Parathyroid adenoma (tissue), 2 donors: Measurements from ENCODE around the gene CILP.

Experiments used
- H2AFZ ChIP-seq: fragments of 300-600 bp; sonication (generic); one replicate; pipeline ENCODE4 v1.7.0; 2017; ENCODE audit warnings: antibody characterized with exemption, mild to moderate bottlenecking
- H3K27ac ChIP-seq: fragments of 300-600 bp; sonication (generic); one replicate; pipeline ENCODE4 v1.7.0; 2017
- H3K27me3 ChIP-seq: fragments of 300-600 bp; sonication (generic); one replicate; pipeline ENCODE4 v1.7.0; 2017; ENCODE audit warnings: low read length; ENCODE audit not compliant: control insufficient read depth, insufficient read depth
- H3K36me3 ChIP-seq: fragments of 300-600 bp; sonication (generic); one replicate; pipeline ENCODE4 v1.7.0; 2017; ENCODE audit warnings: low read length; ENCODE audit not compliant: control insufficient read depth, insufficient read depth
- H3K4me1 ChIP-seq: fragments of 300-600 bp; sonication (generic); one replicate; pipeline ENCODE4 v1.7.0; 2017; ENCODE audit warnings: control low read depth
- H3K4me2 ChIP-seq: fragments of 300-600 bp; sonication (generic); one replicate; pipeline ENCODE4 v1.7.0; 2017; ENCODE audit warnings: low read length
- H3K4me3 ChIP-seq: fragments of 300-600 bp; sonication (generic); one replicate; pipeline ENCODE4 v1.7.0; 2017; ENCODE audit warnings: low read depth, low read length
- H3K79me2 ChIP-seq: fragments of 300-600 bp; sonication (generic); one replicate; pipeline ENCODE4 v1.7.0; 2017; ENCODE audit warnings: control low read depth
- H3K9ac ChIP-seq: fragments of 300-600 bp; sonication (generic); one replicate; pipeline ENCODE4 v1.7.0; 2017; ENCODE audit warnings: mild to moderate bottlenecking
- H3K9me3 ChIP-seq: fragments of 300-600 bp; sonication (generic); one replicate; pipeline ENCODE4 v1.7.0; 2017; ENCODE audit warnings: low read length; ENCODE audit not compliant: control insufficient read depth
- CTCF ChIP-seq: fragments of 300-600 bp; sonication (generic); IDR thresholded peaks from one replicate; pipeline ENCODE4 v1.7.0; 2017; ENCODE audit warnings: antibody characterized with exemption, mild to moderate bottlenecking
- donor health status: primary hyperparathyroidism.

CILP gene

DNA sequence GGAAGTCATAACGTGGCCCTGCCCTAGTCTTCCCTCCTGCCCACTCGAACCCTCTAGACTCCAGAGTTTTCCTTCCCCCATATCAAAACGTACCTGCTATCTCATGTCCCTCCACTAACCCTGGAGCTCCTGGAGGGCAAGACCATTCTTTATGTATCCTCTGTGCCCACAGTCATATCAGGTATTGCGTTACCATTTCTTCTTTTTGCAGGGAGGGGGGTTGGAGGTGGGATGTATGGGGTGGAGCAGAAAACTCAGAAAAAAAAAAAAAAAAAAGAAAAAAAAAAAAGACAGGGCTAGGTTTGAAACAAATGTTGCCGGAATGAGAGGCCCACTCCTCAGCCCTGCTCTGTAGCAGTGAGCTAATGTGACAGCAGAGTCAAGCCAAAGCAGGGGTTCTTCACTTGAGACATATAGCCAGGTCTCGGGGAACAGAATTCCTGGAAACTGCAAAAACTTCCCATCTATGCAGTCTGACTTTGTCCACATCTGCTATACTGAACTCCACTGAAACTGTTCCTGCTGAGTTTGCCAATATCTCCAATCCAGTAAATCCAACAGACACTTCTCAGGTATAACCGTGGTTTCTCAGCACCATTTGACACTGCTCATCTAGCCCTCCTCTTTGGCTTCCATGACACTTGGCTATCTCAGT, 44.3 kb upstream of the CILP start:
- Histone ChIP-seq H3K4me3 (no peak overlapping the region), H2AFZ (no peak overlapping the region), H3K4me1 (no peaks in the 10 kb centered on the region), H3K9ac (no peak overlapping the region), H3K79me2 (no peaks in the 10 kb centered on the region), H3K4me2 (no peak overlapping the region), H3K27ac (no peak overlapping the region), H3K9me3 (no peaks in the 10 kb centered on the region), H3K27me3 (no peaks in the 10 kb centered on the region), H3K36me3 (no peaks in the 10 kb centered on the region)
- no peak for TF ChIP-seq CTCF

GRCh38 chr15:65254758-65255157, 43.5 kb upstream of the CILP start:
- H3K4me2 ChIP-seq = no peak overlapping the region
- no peaks in the 10 kb centered on the region for H3K36me3 ChIP-seq
- H3K9ac ChIP-seq = no peak overlapping the region
- H3K4me1 ChIP-seq = no peaks in the 10 kb centered on the region
- H3K4me3 ChIP-seq = no peak overlapping the region
- no peaks in the 10 kb centered on the region for H3K79me2 ChIP-seq
- H3K27me3 ChIP-seq = no peaks in the 10 kb centered on the region
- TF ChIP-seq CTCF = no peak
- no peak overlapping the region for H3K27ac ChIP-seq
- no peaks in the 10 kb centered on the region for H3K9me3 ChIP-seq
- H2AFZ ChIP-seq = no peak overlapping the region

DNA sequence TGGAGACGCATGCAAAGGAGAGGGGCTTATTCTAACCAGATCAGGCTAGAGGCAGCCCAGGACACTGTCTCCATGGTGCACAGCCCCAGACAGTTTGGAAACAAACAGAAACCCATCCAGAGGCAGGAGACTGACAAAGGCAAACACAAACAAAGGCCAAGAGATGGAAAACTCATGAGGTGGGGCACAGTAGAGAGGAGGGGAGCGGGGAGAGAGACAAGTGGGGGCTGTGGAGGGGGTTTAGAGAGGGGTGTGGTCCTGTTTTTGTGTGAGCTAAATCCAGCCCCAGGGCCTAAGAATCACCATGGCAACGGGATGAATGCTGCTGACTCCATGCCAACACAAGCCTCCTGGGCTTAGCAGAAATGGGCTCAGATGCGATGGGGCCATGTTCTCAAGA, 43.1 kb upstream of the CILP start:
- no peaks in the 10 kb centered on the region for H3K4me1 ChIP-seq
- no peak overlapping the region for H3K9ac ChIP-seq
- H3K79me2 ChIP-seq = no peaks in the 10 kb centered on the region
- H3K27me3 ChIP-seq = no peaks in the 10 kb centered on the region
- H3K4me2 ChIP-seq = no peak overlapping the region
- H3K27ac ChIP-seq = no peak overlapping the region
- no peaks in the 10 kb centered on the region for H3K36me3 ChIP-seq
- H3K9me3 ChIP-seq = no peaks in the 10 kb centered on the region
- H2AFZ ChIP-seq = no peak overlapping the region
- no peak overlapping the region for H3K4me3 ChIP-seq
- TF ChIP-seq CTCF = no peak

GRCh38 chr15:65249641-65250040, 38.4 kb upstream of the CILP start:
- Histone ChIP-seq H3K27me3 (no peaks in the 10 kb centered on the region), H3K9me3 (no peaks in the 10 kb centered on the region)
- no peak for TF ChIP-seq CTCF

DNA sequence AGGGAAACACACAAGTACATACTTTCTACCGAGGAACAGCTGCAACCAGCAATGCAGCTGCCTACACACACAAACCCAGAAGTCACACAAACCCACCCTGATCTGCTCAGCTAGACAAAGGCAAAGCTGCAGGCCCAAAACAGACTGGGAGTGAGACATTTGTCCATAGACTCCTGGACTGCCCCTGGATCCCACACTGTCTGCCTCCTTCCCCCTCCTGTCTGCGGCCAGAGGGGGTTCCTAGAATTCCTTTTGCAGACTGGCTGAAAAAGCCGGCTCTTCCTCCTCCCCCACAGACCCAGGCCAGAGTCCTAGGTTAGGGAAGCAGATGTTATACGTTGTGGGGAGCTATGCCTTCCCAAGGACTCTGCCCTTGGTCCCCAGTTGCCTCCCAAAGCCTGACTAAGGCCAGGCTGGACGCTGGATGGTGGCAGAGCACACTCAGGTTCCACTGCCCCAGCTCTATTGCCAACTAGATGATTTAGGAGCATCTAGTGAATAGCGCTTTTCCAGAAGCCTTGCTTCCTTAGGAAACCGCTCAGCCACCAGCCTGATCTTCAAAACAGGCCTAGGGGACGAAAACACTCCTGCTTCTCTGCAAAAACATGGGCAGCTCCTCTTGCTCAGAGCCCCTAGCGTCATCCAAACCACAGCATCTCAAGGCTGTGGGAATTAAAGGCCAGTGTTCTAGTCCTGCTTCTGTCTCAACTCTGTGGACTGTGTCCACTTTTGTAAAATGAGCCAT, 37.4 kb upstream of the CILP start:
- Histone ChIP-seq H3K27ac (no peak overlapping the region), H3K4me3 (no peak overlapping the region)

More at GRCh38 chr15:65249641-65250040, 38.4 kb upstream of the CILP start:
- H3K27ac ChIP-seq = no peak overlapping the region
- no peaks in the 10 kb centered on the region for H3K36me3 ChIP-seq
- no peaks in the 10 kb centered on the region for H3K79me2 ChIP-seq
- H3K9ac ChIP-seq = no peak overlapping the region
- no peak overlapping the region for H2AFZ ChIP-seq
- H3K4me2 ChIP-seq = no peak overlapping the region
- no peak overlapping the region for H3K4me3 ChIP-seq
- H3K4me1 ChIP-seq = no peaks in the 10 kb centered on the region

More for the DNA sequence above, 37.4 kb upstream of the CILP start:
- no peaks in the 10 kb centered on the region for H3K27me3 ChIP-seq
- no peak for TF ChIP-seq CTCF
- H3K36me3 ChIP-seq = no peaks in the 10 kb centered on the region
- H3K9me3 ChIP-seq = no peaks in the 10 kb centered on the region
- no peak overlapping the region for H2AFZ ChIP-seq
- no peaks in the 10 kb centered on the region for H3K4me1 ChIP-seq
- no peak overlapping the region for H3K4me2 ChIP-seq
- no peak overlapping the region for H3K9ac ChIP-seq
- no peaks in the 10 kb centered on the region for H3K79me2 ChIP-seq
